ENCODE results near the gene TAMALIN. TPM values are rescaled to one million over a fixed set of nuclear protein-coding genes. Genes with fewer than 3 reads are reported as not detected.

The TAMALIN gene
- total RNA-seq, 4 donors from 2014 or later: 1.7 to 10.7 (median 3.6) TPM

- TF ChIP-seq, protein P1, sequence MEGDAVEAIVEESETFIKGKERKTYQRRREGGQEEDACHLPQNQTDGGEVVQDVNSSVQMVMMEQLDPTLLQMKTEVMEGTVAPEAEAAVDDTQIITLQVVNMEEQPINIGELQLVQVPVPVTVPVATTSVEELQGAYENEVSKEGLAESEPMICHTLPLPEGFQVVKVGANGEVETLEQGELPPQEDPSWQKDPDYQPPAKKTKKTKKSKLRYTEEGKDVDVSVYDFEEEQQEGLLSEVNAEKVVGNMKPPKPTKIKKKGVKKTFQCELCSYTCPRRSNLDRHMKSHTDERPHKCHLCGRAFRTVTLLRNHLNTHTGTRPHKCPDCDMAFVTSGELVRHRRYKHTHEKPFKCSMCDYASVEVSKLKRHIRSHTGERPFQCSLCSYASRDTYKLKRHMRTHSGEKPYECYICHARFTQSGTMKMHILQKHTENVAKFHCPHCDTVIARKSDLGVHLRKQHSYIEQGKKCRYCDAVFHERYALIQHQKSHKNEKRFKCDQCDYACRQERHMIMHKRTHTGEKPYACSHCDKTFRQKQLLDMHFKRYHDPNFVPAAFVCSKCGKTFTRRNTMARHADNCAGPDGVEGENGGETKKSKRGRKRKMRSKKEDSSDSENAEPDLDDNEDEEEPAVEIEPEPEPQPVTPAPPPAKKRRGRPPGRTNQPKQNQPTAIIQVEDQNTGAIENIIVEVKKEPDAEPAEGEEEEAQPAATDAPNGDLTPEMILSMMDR (IDR thresholded peaks at IDR 0.05): no peak
- no peak for TF ChIP-seq POLR2A (IDR thresholded peaks at IDR 0.05)
- Histone ChIP-seq H3K4me3 (no peak overlapping the region), H3K4me1 (peaks cover 6 to 48% (median 13%) of the 10 kb centered on the region in 3 donors), H3K9me3 (no peaks in the 10 kb centered on the region), H3K27ac (no peak overlapping the region), H3K27me3 (peaks cover 0 to 36% (median 3%) of the 10 kb centered on the region in 4 donors), H3K36me3 (peaks cover 0 to 16% (median 0%) of the 10 kb centered on the region in 3 donors)
- intact Hi-C loops (cut with DNase I): no loop called here
- 76 to 78% methylated on average over 3 to 6 of the region's 6 CpGs for WGBS, 2 donors
- no peak for DNase-seq
Observed at GRCh38 chr12:52003591-52003990, 3.2 kb upstream of the TAMALIN start.

GRCh38 chr12:52004042-52004648 is 2.6 kb upstream of the TAMALIN start:
- Histone ChIP-seq H3K4me1 (peaks cover 6 to 53% (median 14%) of the 10 kb centered on the region in 3 donors), H3K9me3 (no peaks in the 10 kb centered on the region), H3K36me3 (peaks cover 0 to 14% (median 0%) of the 10 kb centered on the region in 3 donors), H3K27ac (no peak overlapping the region), H3K4me3 (no peak overlapping the region), H3K27me3 (peaks cover 0 to 36% (median 3%) of the 10 kb centered on the region in 4 donors)
- WGBS, 2 donors: 48 to 90% methylated on average over 2 to 5 of the region's 5 CpGs
- TF ChIP-seq POLR2A (IDR thresholded peaks at IDR 0.05): no peak
- TF ChIP-seq, protein P1 (IDR thresholded peaks at IDR 0.05): peak; percentile 42 to 71 (median 68)
- no peak for DNase-seq
- intact Hi-C loops (cut with DNase I): no loop called here

GRCh38 chr12:52005218-52005902 is 1.4 kb upstream of the TAMALIN start:
- no peak for DNase-seq
- H3K36me3 ChIP-seq: peaks cover 0 to 2% (median 0%) of the 10 kb centered on the region in 3 donors
- H3K4me1 ChIP-seq: peaks cover 6 to 66% (median 14%) of the 10 kb centered on the region in 3 donors

GRCh38 chr12:52005903-52006703 is 643 bp upstream of the TAMALIN start:
- DNase-seq: no peak
- intact Hi-C loops (cut with DNase I): no loop called here

More at GRCh38 chr12:52005218-52005902, 1.4 kb upstream of the TAMALIN start:
- H3K9me3 ChIP-seq: no peaks in the 10 kb centered on the region
- peak overlapping the region in 1 of 4 donors; percentile 52 for H3K27ac ChIP-seq
- 74 to 86% methylated on average over 9 of the region's 10 CpGs for WGBS, 2 donors
- intact Hi-C loops (cut with DNase I): no loop called here
- no peak overlapping the region for H3K4me3 ChIP-seq
- no peak for TF ChIP-seq POLR2A (IDR thresholded peaks at IDR 0.05)
- TF ChIP-seq, protein P1 (IDR thresholded peaks at IDR 0.05): no peak
- H3K27me3 ChIP-seq: peaks cover 0 to 36% (median 3%) of the 10 kb centered on the region in 4 donors

More at GRCh38 chr12:52005903-52006703, 643 bp upstream of the TAMALIN start:
- Histone ChIP-seq H3K27ac (peak overlapping the region; percentile 79 to 96 (median 91)), H3K27me3 (peaks cover 0 to 36% (median 3%) of the 10 kb centered on the region in 4 donors), H3K4me3 (peak overlapping the region; percentile 54 to 90 (median 68)), H3K4me1 (peaks cover 10 to 73% (median 22%) of the 10 kb centered on the region in 3 donors), H3K9me3 (no peaks in the 10 kb centered on the region), H3K36me3 (peaks cover 0 to 3% (median 0%) of the 10 kb centered on the region in 3 donors)
- 25 to 46% methylated on average over 17 to 18 of the region's 28 CpGs for WGBS, 2 donors
- TF ChIP-seq POLR2A (IDR thresholded peaks at IDR 0.05): peak in 1 of 4 donors; percentile 32
- TF ChIP-seq, protein P1 (IDR thresholded peaks at IDR 0.05): no peak

Measured in esophagus squamous epithelium (tissue), 5 donors.